Stimulated activated CD4-positive, alpha-beta T cell treated with anti-CD3 and anti-CD28 coated beads, Interleukin-1b, Interleukin-23, amount 100 ng/mL, for 24 hours (primary cell): ENCODE data around the gene MAD1L1.
"Not testable (repeated sequence)": the region's sequence is repeated elsewhere in the genome, so short reads cannot be mapped to it uniquely, and the experiment has no call there.

ENCODE experiments used
- DNase-seq, 4 experiments: peaks; one replicate each; pipeline ENCODE4 v3.0.0-alpha.2; 2020; ENCODE audit warnings: low read depth in 4 of 4, low spot score in 1 of 4

Gene MAD1L1

DNA sequence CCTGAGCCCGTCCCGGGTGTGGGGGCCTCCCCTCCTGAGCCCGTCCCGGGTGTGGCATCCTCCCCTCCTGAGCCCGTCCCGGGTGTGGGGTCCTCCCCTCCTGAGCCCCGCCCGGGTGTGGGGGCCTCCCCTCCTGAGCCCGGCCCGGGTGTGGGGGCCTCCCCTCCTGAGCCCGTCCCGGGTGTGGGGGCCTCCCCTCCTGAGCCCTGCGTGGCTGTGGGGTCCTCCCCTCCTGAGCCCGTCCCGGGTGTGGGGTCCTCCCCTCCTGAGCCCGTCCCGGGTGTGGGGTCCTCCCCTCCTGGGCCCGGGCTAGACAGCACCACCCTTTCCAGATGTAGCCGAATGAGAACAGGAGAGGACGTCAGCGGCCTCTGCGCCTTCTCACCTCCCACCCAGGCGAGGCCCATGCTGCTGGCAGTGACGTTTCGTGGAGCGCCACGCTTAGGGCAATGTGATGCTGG, 405.2 kb downstream of the MAD1L1 start:
- DNase-seq, result not testable (repeated sequence)

DNA sequence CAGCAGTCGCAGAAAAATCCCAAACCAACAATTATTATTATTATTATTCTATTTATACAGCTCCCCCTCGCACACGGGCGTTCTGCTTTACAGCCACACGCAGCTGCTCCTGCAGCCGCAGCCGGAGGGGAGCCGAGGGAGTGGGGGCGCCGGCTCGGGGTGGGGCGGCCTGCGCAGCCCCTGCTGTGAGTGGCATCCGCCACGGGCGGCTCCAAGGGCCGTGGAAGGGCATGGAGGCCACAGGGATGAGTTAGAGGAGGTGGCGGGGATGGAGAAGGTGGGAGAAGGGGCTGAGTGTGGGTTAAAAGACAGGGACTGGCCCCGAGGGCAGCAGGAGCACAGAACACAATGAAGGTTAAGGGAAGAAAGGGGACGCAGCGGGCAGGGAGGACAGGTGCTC, 405.8 kb downstream of the MAD1L1 start:
- DNase-seq, result not testable (repeated sequence)

DNA sequence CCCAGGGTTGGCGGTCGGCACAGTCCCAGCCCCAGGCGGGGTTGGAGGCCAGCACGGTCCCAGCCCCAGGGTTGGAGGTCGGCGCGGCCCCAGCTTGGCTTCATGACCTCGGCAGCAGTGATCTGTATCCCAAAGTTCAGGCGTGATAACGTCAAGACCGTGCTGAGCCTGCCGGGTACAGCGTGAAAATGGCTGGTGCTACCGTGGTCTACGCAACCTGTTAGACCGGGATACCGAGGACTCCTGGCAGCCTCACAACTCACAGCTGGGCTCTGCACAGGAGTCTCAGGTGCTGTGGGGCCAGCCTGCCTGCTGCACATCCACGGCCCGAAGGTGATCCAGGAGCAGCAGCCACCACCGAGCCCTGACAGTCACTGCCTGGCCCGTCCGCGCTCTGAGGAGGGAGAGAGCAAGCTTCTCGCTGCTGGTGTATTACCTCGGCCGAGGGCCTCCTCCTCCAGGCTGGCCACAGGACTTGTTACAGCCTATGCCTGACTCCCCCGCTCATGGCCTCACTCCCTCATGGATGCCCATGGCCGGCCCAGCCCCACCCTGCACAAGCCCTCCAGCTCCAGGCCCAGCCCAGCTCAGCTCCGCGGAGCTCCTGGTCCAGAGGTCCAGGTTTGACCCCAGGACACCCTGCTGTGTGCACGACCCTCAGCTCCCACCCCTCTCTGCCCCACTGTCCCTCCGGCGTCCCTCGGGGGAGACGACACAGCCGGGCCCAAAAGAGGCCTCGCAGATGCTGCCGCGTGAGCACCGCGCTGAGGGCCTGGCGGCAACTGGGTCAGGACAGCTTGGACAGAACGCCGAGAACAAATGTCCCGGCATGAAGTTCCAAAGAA, 406.6 kb downstream of the MAD1L1 start:
- DNase-seq, result no peak

DNA sequence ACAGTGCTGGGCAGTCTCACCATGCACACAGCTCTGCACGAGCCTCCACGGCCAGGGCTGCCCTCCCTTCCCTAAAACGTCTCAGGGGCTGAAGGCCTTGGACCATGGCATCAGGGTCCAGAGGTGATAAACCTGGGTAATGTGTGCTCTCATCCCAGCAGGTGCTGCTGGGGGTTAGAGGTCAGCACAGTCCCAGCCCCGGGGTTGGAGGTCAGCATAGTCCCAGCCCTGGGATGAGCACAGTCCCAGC, 407.2 kb downstream of the MAD1L1 start:
- DNase-seq, result not testable (repeated sequence)

- DNase-seq, result not testable (repeated sequence)
These were observed 407.7 kb downstream of the MAD1L1 start for GRCh38 chr7:1824882-1825646.

- peak in 3 of 4 experiments; percentile 12 to 40 (median 36) for DNase-seq
These were observed 408.4 kb downstream of the MAD1L1 start for GRCh38 chr7:1824151-1824881.

- DNase-seq, result no peak
These were observed 409.2 kb downstream of the MAD1L1 start for GRCh38 chr7:1823376-1824150.

- peak in 1 of 4 experiments; percentile 17 for DNase-seq
These were observed 413.4 kb downstream of the MAD1L1 start for GRCh38 chr7:1819259-1819841.

DNA sequence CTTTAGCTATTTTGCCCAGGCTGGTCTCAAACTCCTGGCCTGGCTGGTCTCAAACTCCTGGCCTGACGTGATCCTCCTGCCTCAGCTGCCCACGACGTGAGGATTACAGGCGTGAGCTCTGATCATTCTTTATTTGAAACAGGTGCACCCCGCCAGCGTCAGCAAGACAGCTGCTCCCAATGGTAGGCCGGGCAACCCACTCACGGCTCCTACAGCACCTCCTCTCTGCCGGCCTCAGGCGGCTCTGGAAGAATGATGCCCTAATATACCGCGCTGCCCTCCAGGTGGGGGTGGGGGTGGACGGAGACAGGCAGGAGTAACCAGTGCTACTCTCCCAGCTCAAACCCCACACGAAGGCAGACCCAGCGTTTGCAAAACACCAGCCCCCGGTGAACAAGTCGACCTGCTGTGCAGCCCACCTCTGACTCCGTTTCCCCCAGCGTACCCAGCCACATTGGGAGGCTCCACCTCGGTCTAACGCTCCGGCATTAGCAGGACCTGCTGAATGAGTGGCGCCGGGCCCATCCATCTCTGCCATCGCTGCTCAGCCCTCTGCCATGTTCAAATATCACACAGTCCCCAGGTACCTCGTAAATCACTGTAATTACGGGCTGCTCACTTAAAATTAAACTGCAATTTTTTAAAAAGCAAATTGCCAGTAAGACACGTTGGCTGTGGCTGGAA, 414.0 kb downstream of the MAD1L1 start:
- DNase-seq, result no peak

DNA sequence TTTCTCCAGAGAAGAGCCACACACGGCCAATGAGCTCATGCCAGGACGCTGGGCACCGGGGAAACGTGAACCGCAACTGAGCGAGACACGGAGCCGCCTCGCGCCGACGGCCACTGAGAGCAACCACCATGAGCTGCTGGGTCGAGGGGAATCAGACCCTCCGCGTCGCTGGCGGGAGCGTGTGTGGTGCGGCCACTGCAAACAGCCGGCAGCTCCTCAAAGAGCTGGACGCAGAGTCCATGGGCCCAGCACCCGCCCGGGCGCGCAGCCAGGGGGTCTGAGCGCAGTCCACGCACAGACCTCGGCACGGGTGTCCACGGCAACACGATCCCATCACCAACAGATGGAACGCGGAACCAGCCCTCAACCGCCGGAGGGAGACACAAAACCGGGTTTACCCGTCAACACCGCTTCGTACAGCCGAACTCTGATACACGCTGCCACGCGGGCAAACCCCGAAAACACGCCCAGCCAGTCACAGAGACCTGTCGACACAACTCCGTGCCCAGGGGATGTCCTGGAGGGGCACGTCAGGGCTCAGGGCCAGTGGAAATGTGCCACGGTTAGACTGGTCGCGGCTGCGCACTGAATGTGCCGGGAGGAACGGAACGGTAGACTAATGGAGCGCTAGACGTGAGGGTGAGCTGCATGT, 415.6 kb downstream of the MAD1L1 start:
- DNase-seq, result no peak

DNA sequence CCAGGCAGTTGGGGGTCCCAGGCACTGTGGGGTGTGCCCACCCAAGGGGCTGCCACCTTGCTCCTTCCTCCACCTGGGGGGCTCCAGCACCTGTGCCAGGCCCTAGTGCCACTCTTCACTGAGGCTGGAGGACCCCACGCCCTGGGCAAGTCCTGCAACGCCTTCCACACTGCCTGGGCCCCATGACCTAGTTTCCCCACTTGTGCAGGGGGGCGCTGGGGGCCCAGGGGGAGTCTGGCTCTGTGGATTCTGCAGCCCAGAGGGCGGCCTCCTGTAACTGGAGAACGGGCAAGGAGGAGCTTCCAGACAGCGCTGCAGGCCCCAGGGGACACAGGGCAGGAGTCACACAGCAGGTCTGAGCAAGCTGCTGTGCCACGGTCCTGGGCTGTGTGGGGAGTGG, 416.3 kb downstream of the MAD1L1 start:
- not testable (repeated sequence) for DNase-seq

- DNase-seq, result not testable (repeated sequence)
These were observed 417.0 kb downstream of the MAD1L1 start for GRCh38 chr7:1815551-1816281.

DNA sequence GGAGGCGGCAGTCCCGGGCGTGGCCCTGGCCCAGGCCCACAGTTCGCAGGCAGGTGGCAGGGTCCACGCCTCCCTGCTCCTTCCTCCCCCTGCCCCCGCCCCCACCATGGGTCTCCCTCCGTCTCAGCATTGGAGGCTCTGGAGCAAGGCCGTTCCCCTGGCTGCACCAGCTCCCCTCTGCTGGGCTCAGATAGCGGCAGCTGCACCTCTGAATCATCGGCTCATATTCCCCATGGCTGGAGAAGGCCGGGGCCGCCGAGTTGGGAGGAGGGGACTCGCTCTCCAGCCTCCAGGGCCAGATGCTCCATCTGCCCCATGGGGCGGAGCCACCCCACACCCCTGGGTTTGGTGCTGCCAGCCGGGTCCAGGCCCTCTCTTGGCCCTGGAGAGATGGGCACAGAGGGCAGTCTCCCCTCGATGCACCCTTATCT, 417.7 kb downstream of the MAD1L1 start:
- no peak for DNase-seq

- no peak for DNase-seq
These were observed 418.5 kb downstream of the MAD1L1 start for GRCh38 chr7:1814089-1814811.

DNA sequence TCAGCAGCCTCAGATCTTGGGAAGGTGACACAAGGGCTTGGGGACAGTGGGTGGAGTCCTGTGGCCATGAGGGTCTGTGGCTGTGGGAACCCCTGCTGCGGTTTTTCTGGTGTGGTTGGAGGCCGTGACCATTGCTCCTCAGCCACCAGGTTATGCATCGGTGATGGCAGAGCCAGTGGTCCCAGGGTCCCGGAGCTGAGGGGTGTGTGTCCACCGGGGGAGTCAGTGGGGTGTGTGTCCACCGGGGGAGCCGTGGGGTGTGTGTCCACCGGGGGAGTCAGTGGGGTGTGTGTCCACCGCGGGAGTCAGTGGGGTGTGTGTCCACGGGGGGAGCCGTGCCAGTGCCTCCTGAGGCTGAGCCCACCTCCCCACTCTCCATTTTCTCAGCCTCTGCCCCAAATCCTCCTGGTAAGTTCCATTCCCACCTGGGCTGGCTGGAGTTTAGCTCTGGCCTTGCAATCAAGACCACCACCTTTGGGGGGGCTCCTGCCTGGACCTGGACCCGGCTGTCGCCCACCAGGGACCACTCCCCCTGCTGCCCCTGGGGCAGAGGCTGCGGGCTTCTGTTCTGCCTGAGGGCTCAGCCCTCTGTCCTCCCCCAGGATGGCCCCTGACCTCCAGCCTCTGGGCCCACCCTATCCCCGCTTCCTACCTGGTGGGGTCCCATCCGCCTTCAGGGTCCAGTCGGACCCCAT, 419.2 kb downstream of the MAD1L1 start:
- no peak for DNase-seq

- DNase-seq, result no peak
These were observed 420.0 kb downstream of the MAD1L1 start for GRCh38 chr7:1812509-1813393.
